NCI-H446 (cell line): ENCODE data around the gene LY9.
"Not testable (repeated sequence)": the region's sequence is repeated elsewhere in the genome, so short reads cannot be mapped to it uniquely, and the experiment has no call there.

Experiments
- DNase-seq, 2 experiments: peaks; one replicate each; lab custom pipeline; 2025; lab: John Stamatoyannopoulos, UW

The LY9 gene

GRCh38 chr1:160865337-160865736, 69.4 kb downstream of the LY9 start:
- DNase-seq: no peak

- DNase-seq: no peak
Measured at GRCh38 chr1:160866001-160866694, 70.2 kb downstream of the LY9 start.

- no peak for DNase-seq
Measured at GRCh38 chr1:160866695-160867260, 70.8 kb downstream of the LY9 start.

- not testable (repeated sequence) for DNase-seq
Measured at GRCh38 chr1:160867651-160868050, 71.7 kb downstream of the LY9 start.

GRCh38 chr1:160868141-160868540, 72.2 kb downstream of the LY9 start:
- no peak for DNase-seq

GRCh38 chr1:160874935-160875334, 79.0 kb downstream of the LY9 start:
- no peak for DNase-seq

GRCh38 chr1:160875591-160875990, 79.6 kb downstream of the LY9 start:
- not testable (repeated sequence) for DNase-seq

- DNase-seq: no peak
Measured at GRCh38 chr1:160876311-160876710, 80.3 kb downstream of the LY9 start.

GRCh38 chr1:160877221-160877620, 81.2 kb downstream of the LY9 start:
- DNase-seq: no peak
